Fibroblast of lung (primary cell): Measurements from ENCODE around the gene HOXA1. TPM values are rescaled to one million over a fixed set of nuclear protein-coding genes. Genes with fewer than 3 reads are reported as not detected.

Experiments used
- DNase-seq, 2 donors: peaks; one replicate each; pipeline versions ENCODE4 v3.0.0 to v3.0.0-alpha.2; 2010; ENCODE audit warnings: low read depth in 2 of 2
- H2AFZ ChIP-seq: 2 replicates; pipeline ENCODE4 v1.5.1; 2012; ENCODE audit warnings: low read length, control low read depth, inconsistent platforms
- H3K27ac ChIP-seq: 2 replicates; pipeline ENCODE4 v1.5.1; 2011; ENCODE audit warnings: low read length, control low read depth; ENCODE audit not compliant: insufficient read depth
- H3K27me3 ChIP-seq: 2 replicates; pipeline ENCODE4 v1.5.1; 2011; ENCODE audit warnings: mild to moderate bottlenecking, low read length; ENCODE audit not compliant: control insufficient read depth, insufficient read depth
- H3K36me3 ChIP-seq: 2 replicates; pipeline ENCODE4 v1.5.1; 2011; ENCODE audit warnings: low read length; ENCODE audit not compliant: control insufficient read depth, insufficient read depth
- H3K4me1 ChIP-seq: 2 replicates; pipeline ENCODE4 v1.5.1; 2011; ENCODE audit warnings: low read length; ENCODE audit not compliant: control insufficient read depth, insufficient read depth; ENCODE audit errors: extremely low read depth
- H3K4me2 ChIP-seq: 2 replicates; pipeline ENCODE4 v1.5.1; 2011; ENCODE audit warnings: low read length, control low read depth; ENCODE audit not compliant: insufficient read depth; ENCODE audit errors: extremely low read depth
- H3K4me3 ChIP-seq, 4 experiments: fragments of 200-600 bp in 1 of 4; sonication (generic) in 1 of 4; replicated peaks in 1 of 4; 2 replicates each; pipeline ENCODE4 v1.5.1; 2011 to 2016; ENCODE audit warnings: low read length in 4 of 4, low read depth in 3 of 4, mild to moderate bottlenecking in 3 of 4, control low read depth in 2 of 4, inconsistent platforms in 1 of 4, mixed read lengths in 1 of 4; ENCODE audit not compliant: insufficient read depth in 1 of 4; ENCODE audit errors: control extremely low read depth in 1 of 4
- H3K79me2 ChIP-seq: 2 replicates; pipeline ENCODE4 v1.5.1; 2012; ENCODE audit warnings: mild to moderate bottlenecking, low read length, inconsistent platforms; ENCODE audit not compliant: control insufficient read depth, insufficient read depth
- H3K9ac ChIP-seq: 2 replicates; pipeline ENCODE4 v1.5.1; 2011; ENCODE audit warnings: mild to moderate bottlenecking, low read length, control low read depth; ENCODE audit not compliant: insufficient read depth
- H3K9me3 ChIP-seq: 2 replicates; pipeline ENCODE4 v1.5.1; 2012; ENCODE audit warnings: low read depth, low read length; ENCODE audit not compliant: control insufficient read depth, insufficient read depth
- H4K20me1 ChIP-seq: 2 replicates; pipeline ENCODE4 v1.5.1; 2011; ENCODE audit warnings: low read length; ENCODE audit not compliant: control insufficient read depth, insufficient read depth; ENCODE audit errors: extremely low read depth
- CTCF ChIP-seq, 2 donors: IDR thresholded peaks in 1 of 2; conservative IDR thresholded peaks in 1 of 2; 1 replicate in 1 of 2; 2 replicates in 1 of 2; pipeline ENCODE4 v1.5.1; 2011 to 2012; ENCODE audit warnings: low read length in 2 of 2, control low read depth in 1 of 2, inconsistent platforms in 1 of 2, low read depth in 1 of 2, mild to moderate bottlenecking in 1 of 2
- EZH2 ChIP-seq: IDR thresholded peaks from 2 replicates; pipeline ENCODE4 v1.5.1; 2012; ENCODE audit warnings: low read length, control low read depth, mild to moderate bottlenecking; ENCODE audit errors: missing control alignments
- polyA plus RNA-seq, 2 donors: library from polyadenylated mRNA; depleted of rRNA in 1 of 2; stranded (reverse) in 1 of 2; unstranded in 1 of 2; fragments of >200 nt; gene quantifications; 2 replicates each; pipeline ENCODE4 v1.2.1, GENCODE V29; 2011 to 2012; ENCODE audit warnings: missing spikeins in 1 of 2
- total RNA-seq: library from RNA; depleted of rRNA; stranded (reverse); fragments of >200 nt; gene quantifications from 2 replicates; pipeline ENCODE4 v1.2.1, GENCODE V29; 2014

The HOXA1 gene
- total and polyA plus RNA-seq, 2 donors (not counting 1 experiment from before 2014, with no cell fraction given): 0.50 to 0.83 TPM

GRCh38 chr7:27064159-27064558 lies 31.6 kb downstream of the HOXA1 start:
- Histone ChIP-seq H4K20me1 (no peaks in the 10 kb centered on the region), H3K9ac (no peak overlapping the region), H3K36me3 (no peaks in the 10 kb centered on the region), H3K4me1 (no peaks in the 10 kb centered on the region), H3K27me3 (no peaks in the 10 kb centered on the region), H3K79me2 (no peaks in the 10 kb centered on the region), H3K9me3 (no peaks in the 10 kb centered on the region), H3K4me3 (no peak overlapping the region), H3K4me2 (no peak overlapping the region), H2AFZ (no peak overlapping the region), H3K27ac (no peak overlapping the region)
- TF ChIP-seq CTCF (conservative IDR thresholded peaks at IDR 0.05 in 1 of 2, IDR thresholded peaks at IDR 0.05 in 1 of 2; ENCODE audit: low read depth in 1 of 2, low read length in 2 of 2) (no peak), EZH2 (no peak)
- peak; percentile 45 to 51 for DNase-seq

GRCh38 chr7:27062946-27063345 lies 32.9 kb downstream of the HOXA1 start:
- H3K9ac ChIP-seq: no peak overlapping the region
- no peaks in the 10 kb centered on the region for H3K36me3 ChIP-seq
- H3K4me3 ChIP-seq: no peak overlapping the region
- H3K27me3 ChIP-seq: no peaks in the 10 kb centered on the region
- no peak for TF ChIP-seq CTCF (conservative IDR thresholded peaks at IDR 0.05 in 1 of 2, IDR thresholded peaks at IDR 0.05 in 1 of 2; ENCODE audit: low read depth in 1 of 2, low read length in 2 of 2)
- no peak for TF ChIP-seq EZH2
- no peaks in the 10 kb centered on the region for H3K9me3 ChIP-seq
- H3K27ac ChIP-seq: no peak overlapping the region
- H3K79me2 ChIP-seq: no peaks in the 10 kb centered on the region
- H4K20me1 ChIP-seq: no peaks in the 10 kb centered on the region
- H2AFZ ChIP-seq: no peak overlapping the region
- DNase-seq: peak; percentile 16 to 20
- no peak overlapping the region for H3K4me2 ChIP-seq
- H3K4me1 ChIP-seq: no peaks in the 10 kb centered on the region

GRCh38 chr7:27053153-27053552 lies 42.6 kb downstream of the HOXA1 start:
- H2AFZ ChIP-seq: peak overlapping the region; percentile 60
- TF ChIP-seq CTCF (conservative IDR thresholded peaks at IDR 0.05 in 1 of 2, IDR thresholded peaks at IDR 0.05 in 1 of 2; ENCODE audit: low read depth in 1 of 2, low read length in 2 of 2) (no peak), EZH2 (no peak)
- H3K36me3 ChIP-seq: no peaks in the 10 kb centered on the region
- no peaks in the 10 kb centered on the region for H3K27me3 ChIP-seq
- H3K9ac ChIP-seq: no peak overlapping the region
- H3K4me1 ChIP-seq: no peaks in the 10 kb centered on the region
- no peaks in the 10 kb centered on the region for H3K79me2 ChIP-seq
- no peaks in the 10 kb centered on the region for H3K9me3 ChIP-seq
- no peaks in the 10 kb centered on the region for H4K20me1 ChIP-seq
- H3K27ac ChIP-seq: no peak overlapping the region
- no peak for DNase-seq
- no peak overlapping the region for H3K4me2 ChIP-seq
- H3K4me3 ChIP-seq: no peak overlapping the region
